GM19025 (cell line): Measurements from ENCODE around the gene C9orf152.
"Not testable (repeated sequence)": the region's sequence is repeated elsewhere in the genome, so short reads cannot be mapped to it uniquely, and the experiment has no call there.

ENCODE experiments used
- ATAC-seq: cut with Tn5 transposase; IDR thresholded peaks from one replicate; pipeline ENCODE4 v1.9.1; 2021; ENCODE audit warnings: mild to moderate bottlenecking, low read depth, moderate library complexity; ENCODE audit not compliant: unreplicated experiment

Gene C9orf152

GRCh38 chr9:110217656-110218099 lies 9.7 kb upstream of the C9orf152 start:
- no peak for ATAC-seq

- no peak for ATAC-seq
Observed at GRCh38 chr9:110214586-110215355, 6.8 kb upstream of the C9orf152 start.

- no peak for ATAC-seq
Observed at GRCh38 chr9:110214090-110214489, 6.1 kb upstream of the C9orf152 start.

- ATAC-seq, result no peak
Observed at GRCh38 chr9:110213413-110214044, 5.6 kb upstream of the C9orf152 start.

GRCh38 chr9:110207071-110207641 lies 803 bp downstream of the C9orf152 start:
- ATAC-seq, result no peak

DNA sequence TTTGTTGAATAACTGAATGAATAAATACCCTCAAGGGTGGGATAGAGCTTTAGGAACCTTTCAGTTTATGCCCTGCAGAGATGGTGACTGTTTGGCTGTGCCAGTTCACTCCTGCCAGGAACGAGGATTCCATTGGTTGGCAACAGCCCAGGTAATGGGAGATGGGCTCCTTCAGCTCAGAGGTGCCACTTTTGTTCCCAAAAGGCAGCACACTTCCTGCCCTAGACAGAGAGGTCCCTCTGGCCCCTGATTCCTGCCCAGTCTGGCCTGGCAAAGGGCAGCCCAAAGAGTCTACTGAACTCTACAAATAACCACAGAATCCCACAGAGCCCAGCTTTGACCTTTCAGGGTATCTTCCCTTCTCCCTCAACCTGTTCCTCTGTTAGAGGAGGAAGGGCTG lies 1.6 kb downstream of the C9orf152 start:
- ATAC-seq, result no peak

DNA sequence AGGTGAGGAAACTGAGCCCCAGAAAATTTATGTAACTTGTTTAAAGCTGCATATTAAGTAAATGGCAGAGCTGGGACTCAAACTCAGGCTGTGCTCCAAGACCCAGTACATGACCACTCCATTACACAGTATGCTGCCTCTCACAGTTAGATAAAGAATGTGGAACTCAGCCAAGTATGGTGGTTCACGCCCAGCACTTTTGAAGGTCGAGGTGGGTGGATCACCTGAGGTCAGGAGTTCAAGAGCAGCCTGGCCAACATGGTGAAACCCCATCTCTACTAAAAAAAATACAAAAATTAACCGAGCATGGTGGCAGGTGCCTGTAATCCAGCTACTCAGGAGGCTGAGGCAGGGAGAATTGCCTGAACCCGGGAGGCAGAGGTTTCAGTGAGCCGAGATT lies 2.3 kb downstream of the C9orf152 start:
- ATAC-seq, result not testable (repeated sequence)

GRCh38 chr9:110202232-110202631 lies 5.7 kb downstream of the C9orf152 start:
- ATAC-seq, result no peak

DNA sequence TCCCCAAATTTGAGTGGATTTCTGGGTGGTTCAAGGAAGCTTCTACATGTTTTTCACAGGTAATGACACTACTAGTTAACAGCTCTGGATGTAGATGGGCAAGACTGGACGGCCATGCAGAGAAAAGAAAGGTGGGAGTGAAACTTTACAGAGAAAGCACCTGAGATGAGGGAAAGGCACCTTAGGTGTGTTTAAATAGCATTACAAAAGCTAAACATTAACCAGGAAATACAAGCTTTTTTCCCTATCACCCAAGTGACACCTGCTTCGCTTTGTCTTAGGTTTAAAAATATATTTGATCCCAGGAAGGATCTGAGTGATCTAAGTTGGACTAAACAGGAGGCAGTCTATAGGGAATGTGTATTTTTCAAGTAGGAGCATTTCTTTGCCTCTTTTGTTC lies 8.3 kb downstream of the C9orf152 start:
- no peak for ATAC-seq

DNA sequence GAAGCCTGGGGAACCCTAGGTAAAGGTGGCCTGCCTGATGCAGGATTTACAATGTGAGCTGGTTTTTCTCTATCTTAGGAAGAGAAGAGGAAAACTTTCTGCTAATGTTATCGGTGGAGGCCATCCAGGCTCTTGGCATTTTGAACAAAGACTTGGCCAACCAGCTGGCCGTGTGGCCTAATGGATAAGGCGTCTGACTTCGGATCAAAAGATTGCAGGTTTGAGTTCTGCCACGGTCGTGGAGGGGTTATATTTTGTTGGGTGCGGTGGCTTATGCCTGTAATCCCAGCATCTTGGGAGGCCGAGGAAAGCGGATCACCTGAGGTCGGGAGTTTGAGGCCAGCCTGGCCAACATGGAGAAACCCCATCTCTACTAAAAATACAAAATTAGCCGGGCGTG lies 9.6 kb downstream of the C9orf152 start:
- ATAC-seq, result no peak

DNA sequence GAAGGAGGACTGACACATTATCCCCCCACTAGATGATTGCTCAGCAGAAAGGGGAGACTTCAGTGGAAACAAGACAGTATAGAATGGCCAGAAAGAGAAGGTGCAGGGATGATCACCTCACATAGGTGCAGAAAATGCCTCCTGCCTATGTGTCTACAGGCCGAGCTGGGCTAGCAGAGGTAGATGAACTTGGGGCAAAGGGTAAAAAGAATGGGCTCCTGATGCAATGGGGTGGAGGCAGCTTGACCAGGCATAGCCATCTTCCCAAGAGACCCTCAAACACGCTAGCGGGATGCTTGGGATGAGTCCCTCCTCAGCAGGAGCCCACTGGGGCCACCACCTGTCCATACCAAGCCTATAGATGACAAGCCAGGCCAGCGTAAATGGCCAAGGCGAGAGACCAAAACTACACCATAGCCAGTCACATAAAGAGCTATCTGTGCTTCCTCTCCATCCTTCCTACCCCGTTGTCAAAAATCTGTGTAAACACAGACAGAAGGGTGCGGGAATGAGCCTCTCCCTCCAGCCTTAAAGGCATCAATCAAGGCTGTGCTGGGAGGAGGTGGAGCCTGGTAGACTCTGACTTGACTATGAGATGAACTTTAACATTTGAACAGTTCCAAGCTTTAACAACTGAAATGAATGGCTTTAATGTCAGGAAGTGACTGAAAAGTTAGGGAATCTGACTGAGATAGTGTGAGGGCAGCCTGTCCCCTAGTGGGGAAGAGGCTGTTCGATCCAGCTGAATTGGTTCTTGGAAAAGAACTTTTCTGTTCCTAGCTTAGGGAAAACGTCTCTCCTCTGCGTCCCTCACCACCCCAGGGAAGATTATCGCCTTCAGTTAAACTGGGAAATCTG lies 10.4 kb downstream of the C9orf152 start:
- ATAC-seq, result no peak

DNA sequence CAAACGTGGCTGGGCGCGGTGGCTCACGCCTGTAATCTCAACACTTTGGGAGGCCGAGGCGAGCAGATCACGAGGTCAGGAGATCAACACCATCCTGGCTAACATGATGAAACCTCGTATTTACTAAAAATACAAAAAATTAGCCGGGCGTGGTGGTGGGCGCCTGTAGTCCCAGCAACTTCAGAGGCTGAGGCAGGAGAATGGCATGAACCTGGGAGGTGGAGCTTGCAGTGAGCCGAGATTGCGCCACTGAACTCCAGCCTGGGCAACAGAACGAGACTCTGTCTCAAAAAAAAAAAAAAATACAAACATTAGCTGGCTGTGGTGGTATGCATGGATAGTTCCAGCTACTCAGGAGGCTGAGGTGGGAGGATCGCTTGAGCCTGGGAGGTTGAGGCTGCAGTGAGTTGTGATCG lies 11.9 kb downstream of the C9orf152 start:
- ATAC-seq, result not testable (repeated sequence)

DNA sequence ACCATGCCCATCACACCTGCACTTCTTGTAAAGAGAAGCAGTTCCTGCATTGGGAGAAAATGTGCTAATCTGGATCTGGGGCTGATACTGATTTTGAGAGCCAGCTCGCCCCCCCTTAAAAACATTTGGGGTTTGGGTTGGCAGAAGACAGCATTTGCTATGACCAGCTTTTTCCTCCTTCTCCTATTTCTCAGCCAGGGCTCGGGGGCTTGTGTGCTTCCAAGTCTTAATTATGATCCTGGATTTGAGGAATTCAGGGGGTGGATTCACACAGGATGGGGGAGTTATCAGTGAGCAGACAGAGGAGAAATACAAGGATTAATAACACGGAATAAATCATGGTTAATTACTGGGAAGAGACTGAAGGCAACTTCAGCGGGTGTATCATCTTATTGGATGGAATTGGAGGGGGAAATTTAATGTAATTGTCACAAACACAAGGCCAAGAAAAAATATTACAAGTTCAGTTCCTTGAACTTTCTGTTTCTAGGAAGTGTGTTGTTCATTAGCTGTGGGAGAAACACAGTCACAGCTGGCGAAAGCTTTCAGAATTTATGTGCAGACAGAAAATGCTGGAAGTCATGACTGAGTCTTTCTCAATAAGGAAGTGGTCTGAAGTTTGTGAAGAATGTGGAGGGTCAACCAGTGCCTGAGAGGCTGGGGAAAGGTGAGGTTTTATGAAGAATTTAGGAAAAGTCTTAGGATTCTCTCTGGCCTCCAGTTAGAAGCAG lies 15.3 kb downstream of the C9orf152 start:
- ATAC-seq, result no peak

DNA sequence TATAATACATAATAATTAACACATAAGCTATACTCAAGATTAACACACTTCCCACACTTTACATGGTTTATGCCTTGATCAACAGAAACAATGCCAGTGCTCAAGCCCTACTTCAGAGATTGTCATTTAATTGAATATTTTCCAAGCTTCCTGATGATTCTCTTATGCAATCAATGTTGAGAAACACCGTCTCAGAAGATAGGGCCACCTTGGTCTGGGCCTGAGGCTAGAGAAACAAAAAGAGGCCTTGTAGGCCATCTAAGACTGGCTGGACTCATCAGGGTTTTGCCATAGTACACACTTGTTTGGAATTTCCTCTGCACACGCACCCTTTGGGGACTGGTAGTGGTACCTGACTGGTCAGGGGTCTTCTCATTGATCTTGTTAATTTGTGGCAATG lies 16.3 kb downstream of the C9orf152 start:
- ATAC-seq, result no peak

DNA sequence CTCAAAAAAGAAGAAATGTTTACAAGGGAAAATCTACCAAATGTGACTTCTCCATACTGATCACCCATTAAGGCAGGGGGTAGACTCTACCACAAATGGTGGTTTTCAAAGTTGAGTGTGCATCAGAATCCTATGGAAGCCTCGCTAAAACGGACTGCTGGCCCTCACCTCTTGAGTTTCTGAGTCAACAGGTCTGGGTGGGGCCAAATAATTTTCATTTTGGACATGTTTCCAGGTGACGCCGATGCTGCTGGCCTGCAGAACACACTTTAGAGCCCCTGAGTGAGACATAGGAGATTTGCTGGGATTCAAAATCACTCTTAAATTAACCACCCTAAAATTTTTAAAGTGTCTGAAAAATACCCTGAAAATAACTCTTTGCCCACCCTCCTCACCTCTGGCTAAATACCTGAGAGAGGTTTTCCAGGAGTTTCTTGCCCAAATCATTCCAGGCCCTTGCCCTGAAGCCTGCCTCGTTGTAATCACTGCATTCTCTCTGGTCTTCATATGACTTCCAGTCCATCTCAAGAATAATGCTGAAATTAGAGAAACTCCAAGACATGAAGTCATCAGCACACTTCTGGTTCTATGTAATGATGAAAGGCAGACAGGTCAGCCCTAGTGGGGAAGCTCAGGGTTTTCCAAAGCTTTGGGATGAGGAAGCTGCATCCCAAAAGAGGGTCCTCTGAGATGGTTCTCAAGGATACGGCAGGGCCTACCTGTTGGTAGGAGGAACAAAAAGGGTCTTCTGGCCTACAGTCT lies 18.2 kb downstream of the C9orf152 start:
- no peak for ATAC-seq

DNA sequence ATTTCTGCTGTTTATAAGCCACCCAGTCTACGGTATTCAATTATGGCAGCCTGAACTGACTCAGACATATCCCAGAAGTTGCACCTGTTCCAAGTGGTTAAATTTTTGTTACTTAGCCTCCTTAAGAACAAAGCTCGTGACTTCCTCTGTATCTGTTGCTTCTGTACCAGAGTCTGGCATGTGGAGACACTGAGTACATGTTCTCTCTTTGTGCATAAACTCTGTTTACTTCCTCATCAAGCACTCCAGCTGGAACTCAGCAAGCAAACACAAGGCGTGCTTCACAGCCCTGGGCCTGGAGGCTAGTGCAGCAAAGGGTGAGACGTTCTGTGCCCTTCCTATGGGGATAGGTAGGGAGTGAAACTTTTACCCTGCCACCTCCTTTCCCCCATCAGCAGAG lies 19.0 kb downstream of the C9orf152 start:
- ATAC-seq, result no peak

- ATAC-seq, result no peak
Observed at GRCh38 chr9:110188101-110188500, 19.9 kb downstream of the C9orf152 start.

- no peak for ATAC-seq
Observed at GRCh38 chr9:110187126-110187525, 20.8 kb downstream of the C9orf152 start.

- no peak for ATAC-seq
Observed at GRCh38 chr9:110186254-110186653, 21.7 kb downstream of the C9orf152 start.
